ENCODE measurements around the gene AP1B1. TPM values are rescaled to one million over a fixed set of nuclear protein-coding genes. Genes with fewer than 3 reads are reported as not detected.
"Not testable (repeated sequence)": the region's sequence is repeated elsewhere in the genome, so short reads cannot be mapped to it uniquely, and the experiment has no call there.

AP1B1 gene
- total RNA-seq, 1 donor from 2014 or later, result 77.9 TPM

GRCh38 chr22:29408940-29409339 lies 20.6 kb upstream of the AP1B1 start:
- Mint-ChIP-seq H3K27me3 (ENCODE audit: unreplicated experiment) (no peaks in the 10 kb centered on the region), H3K9me3 (ENCODE audit: unreplicated experiment) (peaks cover 2% of the 10 kb centered on the region), H3K27ac (ENCODE audit: unreplicated experiment) (no peak overlapping the region), H3K4me3 (ENCODE audit: unreplicated experiment) (no peak overlapping the region), H3K36me3 (ENCODE audit: unreplicated experiment) (no peaks in the 10 kb centered on the region), H3K4me1 (ENCODE audit: low read depth, unreplicated experiment) (no peaks in the 10 kb centered on the region)
- TF ChIP-seq CTCF (IDR thresholded peaks at IDR 0.05; ENCODE audit: partially characterized antibody, unreplicated experiment), result no peak
- DNase-seq, result no peak

GRCh38 chr22:29401538-29401937 lies 13.2 kb upstream of the AP1B1 start:
- not testable (repeated sequence) for H3K27ac Mint-ChIP-seq (ENCODE audit: unreplicated experiment); H3K36me3 Mint-ChIP-seq (ENCODE audit: unreplicated experiment); H3K9me3 Mint-ChIP-seq (ENCODE audit: unreplicated experiment); H3K27me3 Mint-ChIP-seq (ENCODE audit: unreplicated experiment); H3K4me3 Mint-ChIP-seq (ENCODE audit: unreplicated experiment); H3K4me1 Mint-ChIP-seq (ENCODE audit: low read depth, unreplicated experiment); DNase-seq

GRCh38 chr22:29400576-29400975 lies 12.2 kb upstream of the AP1B1 start:
- H3K9me3 Mint-ChIP-seq (ENCODE audit: unreplicated experiment), result peaks cover 3% of the 10 kb centered on the region
- TF ChIP-seq CTCF (IDR thresholded peaks at IDR 0.05; ENCODE audit: partially characterized antibody, unreplicated experiment), result no peak
- no peak overlapping the region for H3K27ac Mint-ChIP-seq (ENCODE audit: unreplicated experiment)
- no peak overlapping the region for H3K4me3 Mint-ChIP-seq (ENCODE audit: unreplicated experiment)
- no peaks in the 10 kb centered on the region for H3K36me3 Mint-ChIP-seq (ENCODE audit: unreplicated experiment)
- no peaks in the 10 kb centered on the region for H3K27me3 Mint-ChIP-seq (ENCODE audit: unreplicated experiment)
- DNase-seq, result no peak
- H3K4me1 Mint-ChIP-seq (ENCODE audit: low read depth, unreplicated experiment), result no peaks in the 10 kb centered on the region

- H3K27me3 Mint-ChIP-seq (ENCODE audit: unreplicated experiment), result peaks cover 2% of the 10 kb centered on the region
- no peak overlapping the region for H3K4me3 Mint-ChIP-seq (ENCODE audit: unreplicated experiment)
- H3K36me3 Mint-ChIP-seq (ENCODE audit: unreplicated experiment), result no peaks in the 10 kb centered on the region
- DNase-seq, result no peak
- peaks cover 3% of the 10 kb centered on the region for H3K9me3 Mint-ChIP-seq (ENCODE audit: unreplicated experiment)
- peaks cover 2% of the 10 kb centered on the region for H3K4me1 Mint-ChIP-seq (ENCODE audit: low read depth, unreplicated experiment)
- TF ChIP-seq CTCF (IDR thresholded peaks at IDR 0.05; ENCODE audit: partially characterized antibody, unreplicated experiment), result no peak
- H3K27ac Mint-ChIP-seq (ENCODE audit: unreplicated experiment), result no peak overlapping the region
Observed at GRCh38 chr22:29397791-29398190, 9.4 kb upstream of the AP1B1 start.

- peaks cover 3% of the 10 kb centered on the region for H3K9me3 Mint-ChIP-seq (ENCODE audit: unreplicated experiment)
- TF ChIP-seq CTCF (IDR thresholded peaks at IDR 0.05; ENCODE audit: partially characterized antibody, unreplicated experiment), result no peak
- DNase-seq, result no peak
- no peak overlapping the region for H3K4me3 Mint-ChIP-seq (ENCODE audit: unreplicated experiment)
- H3K4me1 Mint-ChIP-seq (ENCODE audit: low read depth, unreplicated experiment), result peaks cover 2% of the 10 kb centered on the region
- no peak overlapping the region for H3K27ac Mint-ChIP-seq (ENCODE audit: unreplicated experiment)
- H3K36me3 Mint-ChIP-seq (ENCODE audit: unreplicated experiment), result no peaks in the 10 kb centered on the region
- peaks cover 2% of the 10 kb centered on the region for H3K27me3 Mint-ChIP-seq (ENCODE audit: unreplicated experiment)
Observed at GRCh38 chr22:29396126-29396525, 7.8 kb upstream of the AP1B1 start.

All from glutamatergic neuron (in vitro differentiated cells).